HepG2 (cell line): ENCODE data around the gene ARFIP2. TPM values are rescaled to one million over a fixed set of nuclear protein-coding genes. Genes with fewer than 3 reads are reported as not detected.

Experiments
- DR1 ChIP-seq: sonication (generic); formaldehyde crosslinking; IDR thresholded peaks from 2 replicates; pipeline ENCODE4 v1.8.0; 2021; ENCODE audit warnings: mild to moderate bottlenecking, missing genetic modification reagents, inconsistent platforms
- FOSL2 ChIP-seq: sonication (generic); formaldehyde crosslinking; IDR thresholded peaks from 2 replicates; pipeline ENCODE4 v1.4.0; 2020; ENCODE audit warnings: missing genetic modification reagents
- HMG20B ChIP-seq: conservative IDR thresholded peaks from 2 replicates; pipeline ENCODE4 v1.6.1; 2016; ENCODE audit warnings: missing genetic modification reagents, missing compliant biosample characterization
- MXI1 ChIP-seq: IDR thresholded peaks from 3 replicates; pipeline ENCODE4 v1.6.1; 2012; ENCODE audit warnings: low read depth, low read length, inconsistent platforms, borderline replicate concordance
- NFKBIZ ChIP-seq: IDR thresholded peaks from 2 replicates; pipeline ENCODE4 v1.6.1; 2018; ENCODE audit warnings: missing genetic modification reagents, missing compliant biosample characterization
- RARA ChIP-seq: IDR thresholded peaks from 2 replicates; pipeline ENCODE4 v1.6.1; 2016; ENCODE audit warnings: missing genetic modification reagents, missing compliant biosample characterization
- SAP130 ChIP-seq: IDR thresholded peaks from 2 replicates; pipeline ENCODE4 v1.6.1; 2016; ENCODE audit warnings: low read depth
- THAP11 ChIP-seq: IDR thresholded peaks from 2 replicates; pipeline ENCODE4 v1.6.1; 2016; ENCODE audit warnings: missing biosample characterization, missing genetic modification reagents
- ZNF143 ChIP-seq: sonication (generic); formaldehyde crosslinking; IDR thresholded peaks from 2 replicates; pipeline ENCODE4 v1.4.0; 2020; ENCODE audit warnings: missing genetic modification reagents
- ZNF180 ChIP-seq: sonication (generic); formaldehyde crosslinking; IDR thresholded peaks from 2 replicates; pipeline ENCODE4 v1.4.0; 2020; ENCODE audit warnings: low read depth, missing genetic modification reagents, borderline replicate concordance
- ZNF331 ChIP-seq: sonication (generic); formaldehyde crosslinking; IDR thresholded peaks from 2 replicates; pipeline ENCODE4 v1.4.0; 2020; ENCODE audit warnings: missing genetic modification reagents
- ZNF782 ChIP-seq: sonication (generic); formaldehyde crosslinking; IDR thresholded peaks from 2 replicates; pipeline ENCODE4 v1.4.0; 2020; ENCODE audit warnings: missing genetic modification reagents, mild to moderate bottlenecking, borderline replicate concordance
- polyA plus RNA-seq, 8 experiments: library from polyadenylated mRNA; depleted of rRNA in 3 of 8; stranded (reverse) in 7 of 8; unstranded in 1 of 8; fragments of >200 nt; fragmentation: Illumina TruSeq in 4 of 8; extraction: Trizol in 4 of 8; gene quantifications; 2 replicates each; pipeline versions ENCODE4 v1.2.1 to v1.2.3, GENCODE V29; 2011 to 2016; ENCODE audit warnings: low read depth in 4 of 8, missing spikeins in 1 of 8, mixed read lengths in 1 of 8; ENCODE audit not compliant: insufficient read depth in 1 of 8
- total RNA-seq, 5 experiments: library from RNA; depleted of rRNA; stranded (reverse); fragments of >200 nt; fragmentation: Illumina TruSeq; extraction: Trizol; gene quantifications; 2 replicates each; pipeline ENCODE4 v1.2.3, GENCODE V29; 2016; ENCODE audit warnings: low read depth in 1 of 5
- TF ChIP-seq, protein P1 (sequence below): sonication (generic); formaldehyde crosslinking; IDR thresholded peaks from 2 replicates; pipeline ENCODE4 v1.5.0; 2020; ENCODE audit warnings: missing genetic modification reagents, mild to moderate bottlenecking, borderline replicate concordance
- TF ChIP-seq, protein P2 (sequence below): sonication (generic); formaldehyde crosslinking; IDR thresholded peaks from 2 replicates; pipeline ENCODE4 v1.8.0; 2022; ENCODE audit warnings: mild to moderate bottlenecking, missing genetic modification reagents, moderate library complexity
- TF ChIP-seq, protein P3 (sequence below): sonication (generic); formaldehyde crosslinking; IDR thresholded peaks from 2 replicates; pipeline ENCODE4 v1.8.0; 2022; ENCODE audit warnings: missing genetic modification reagents, mild to moderate bottlenecking, moderate library complexity, borderline replicate concordance
- TF ChIP-seq, protein P4 (sequence below): sonication (generic); formaldehyde crosslinking; IDR thresholded peaks from 2 replicates; pipeline ENCODE4 v1.5.1; 2020; ENCODE audit warnings: mild to moderate bottlenecking, missing genetic modification reagents, moderate library complexity
- TF ChIP-seq, protein P5 (sequence below): IDR thresholded peaks from 2 replicates; pipeline ENCODE4 v1.4.0; 2020; ENCODE audit warnings: mild to moderate bottlenecking, missing genetic modification reagents

Gene ARFIP2
- total and polyA plus RNA-seq, 2 of the 13 experiments (the other 11 are each of a cell fraction or from before 2014, with no cell fraction given): 56.6 to 60.2 TPM

DNA sequence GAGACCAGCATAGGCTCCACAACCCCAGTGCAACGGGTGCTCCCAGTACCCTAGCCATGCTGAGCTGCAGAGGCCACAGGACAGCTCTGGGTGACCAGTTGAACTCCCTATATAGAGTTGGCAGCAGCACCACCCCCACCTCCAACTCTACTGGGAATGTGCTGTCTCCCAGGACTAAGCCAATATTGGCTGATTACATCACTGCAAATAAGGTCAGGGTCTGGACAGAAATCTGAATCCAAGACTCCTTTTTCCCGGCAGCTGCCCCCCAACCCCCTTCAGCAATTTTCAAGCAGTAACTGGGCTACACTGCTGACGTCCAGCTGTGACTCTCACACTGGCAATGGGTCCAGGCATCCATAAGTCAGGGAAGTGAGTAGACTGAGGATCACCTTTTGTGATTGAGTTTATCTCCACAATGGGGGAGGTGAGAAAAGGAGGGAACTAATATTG, 40.2 kb downstream of the ARFIP2 start, which contains the start of gene HPX (continued):
- TF ChIP-seq, protein P1, sequence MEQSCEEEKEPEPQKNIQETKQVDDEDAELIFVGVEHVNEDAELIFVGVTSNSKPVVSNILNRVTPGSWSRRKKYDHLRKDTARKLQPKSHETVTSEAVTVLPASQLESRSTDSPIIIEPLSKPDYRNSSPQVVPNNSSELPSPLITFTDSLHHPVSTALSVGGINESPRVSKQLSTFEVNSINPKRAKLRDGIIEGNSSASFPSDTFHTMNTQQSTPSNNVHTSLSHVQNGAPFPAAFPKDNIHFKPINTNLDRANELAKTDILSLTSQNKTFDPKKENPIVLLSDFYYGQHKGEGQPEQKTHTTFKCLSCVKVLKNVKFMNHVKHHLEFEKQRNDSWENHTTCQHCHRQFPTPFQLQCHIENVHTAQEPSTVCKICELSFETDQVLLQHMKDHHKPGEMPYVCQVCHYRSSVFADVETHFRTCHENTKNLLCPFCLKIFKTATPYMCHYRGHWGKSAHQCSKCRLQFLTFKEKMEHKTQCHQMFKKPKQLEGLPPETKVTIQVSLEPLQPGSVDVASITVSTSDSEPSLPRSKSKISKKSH: no peak
- TF ChIP-seq RARA (CRISPR knock-in tag) (peak; percentile 87), ZNF143 (CRISPR knock-in tag) (no peak), ZNF180 (no peak), ZNF782 (CRISPR knock-in tag) (no peak), THAP11 (peak; percentile 49; the same call in 1 of the 2 replicates), FOSL2 (CRISPR knock-in tag) (peak; percentile 48; the same call in 1 of the 2 replicates), MXI1 (no peak), SAP130 (CRISPR knock-in tag) (peak; percentile 32; the same call in 1 of the 2 replicates), ZNF331 (CRISPR knock-in tag) (peak; percentile 57; the same call in 1 of the 2 replicates), HMG20B (CRISPR knock-in tag) (peak; percentile 91), DR1 (CRISPR knock-in tag) (0 out of 2 replicates have a peak, but pooled peaks have one; percentile 37), NFKBIZ (CRISPR knock-in tag) (peak; percentile 46; the same call in 1 of the 2 replicates)
- TF ChIP-seq, protein P2, sequence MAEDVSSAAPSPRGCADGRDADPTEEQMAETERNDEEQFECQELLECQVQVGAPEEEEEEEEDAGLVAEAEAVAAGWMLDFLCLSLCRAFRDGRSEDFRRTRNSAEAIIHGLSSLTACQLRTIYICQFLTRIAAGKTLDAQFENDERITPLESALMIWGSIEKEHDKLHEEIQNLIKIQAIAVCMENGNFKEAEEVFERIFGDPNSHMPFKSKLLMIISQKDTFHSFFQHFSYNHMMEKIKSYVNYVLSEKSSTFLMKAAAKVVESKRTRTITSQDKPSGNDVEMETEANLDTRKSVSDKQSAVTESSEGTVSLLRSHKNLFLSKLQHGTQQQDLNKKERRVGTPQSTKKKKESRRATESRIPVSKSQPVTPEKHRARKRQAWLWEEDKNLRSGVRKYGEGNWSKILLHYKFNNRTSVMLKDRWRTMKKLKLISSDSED (CRISPR knock-in tag): no peak
- TF ChIP-seq, protein P3, sequence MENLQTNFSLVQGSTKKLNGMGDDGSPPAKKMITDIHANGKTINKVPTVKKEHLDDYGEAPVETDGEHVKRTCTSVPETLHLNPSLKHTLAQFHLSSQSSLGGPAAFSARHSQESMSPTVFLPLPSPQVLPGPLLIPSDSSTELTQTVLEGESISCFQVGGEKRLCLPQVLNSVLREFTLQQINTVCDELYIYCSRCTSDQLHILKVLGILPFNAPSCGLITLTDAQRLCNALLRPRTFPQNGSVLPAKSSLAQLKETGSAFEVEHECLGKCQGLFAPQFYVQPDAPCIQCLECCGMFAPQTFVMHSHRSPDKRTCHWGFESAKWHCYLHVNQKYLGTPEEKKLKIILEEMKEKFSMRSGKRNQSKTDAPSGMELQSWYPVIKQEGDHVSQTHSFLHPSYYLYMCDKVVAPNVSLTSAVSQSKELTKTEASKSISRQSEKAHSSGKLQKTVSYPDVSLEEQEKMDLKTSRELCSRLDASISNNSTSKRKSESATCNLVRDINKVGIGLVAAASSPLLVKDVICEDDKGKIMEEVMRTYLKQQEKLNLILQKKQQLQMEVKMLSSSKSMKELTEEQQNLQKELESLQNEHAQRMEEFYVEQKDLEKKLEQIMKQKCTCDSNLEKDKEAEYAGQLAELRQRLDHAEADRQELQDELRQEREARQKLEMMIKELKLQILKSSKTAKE (CRISPR knock-in tag): peak; percentile 75; the same call in 1 of the 2 replicates
- TF ChIP-seq, protein P4, sequence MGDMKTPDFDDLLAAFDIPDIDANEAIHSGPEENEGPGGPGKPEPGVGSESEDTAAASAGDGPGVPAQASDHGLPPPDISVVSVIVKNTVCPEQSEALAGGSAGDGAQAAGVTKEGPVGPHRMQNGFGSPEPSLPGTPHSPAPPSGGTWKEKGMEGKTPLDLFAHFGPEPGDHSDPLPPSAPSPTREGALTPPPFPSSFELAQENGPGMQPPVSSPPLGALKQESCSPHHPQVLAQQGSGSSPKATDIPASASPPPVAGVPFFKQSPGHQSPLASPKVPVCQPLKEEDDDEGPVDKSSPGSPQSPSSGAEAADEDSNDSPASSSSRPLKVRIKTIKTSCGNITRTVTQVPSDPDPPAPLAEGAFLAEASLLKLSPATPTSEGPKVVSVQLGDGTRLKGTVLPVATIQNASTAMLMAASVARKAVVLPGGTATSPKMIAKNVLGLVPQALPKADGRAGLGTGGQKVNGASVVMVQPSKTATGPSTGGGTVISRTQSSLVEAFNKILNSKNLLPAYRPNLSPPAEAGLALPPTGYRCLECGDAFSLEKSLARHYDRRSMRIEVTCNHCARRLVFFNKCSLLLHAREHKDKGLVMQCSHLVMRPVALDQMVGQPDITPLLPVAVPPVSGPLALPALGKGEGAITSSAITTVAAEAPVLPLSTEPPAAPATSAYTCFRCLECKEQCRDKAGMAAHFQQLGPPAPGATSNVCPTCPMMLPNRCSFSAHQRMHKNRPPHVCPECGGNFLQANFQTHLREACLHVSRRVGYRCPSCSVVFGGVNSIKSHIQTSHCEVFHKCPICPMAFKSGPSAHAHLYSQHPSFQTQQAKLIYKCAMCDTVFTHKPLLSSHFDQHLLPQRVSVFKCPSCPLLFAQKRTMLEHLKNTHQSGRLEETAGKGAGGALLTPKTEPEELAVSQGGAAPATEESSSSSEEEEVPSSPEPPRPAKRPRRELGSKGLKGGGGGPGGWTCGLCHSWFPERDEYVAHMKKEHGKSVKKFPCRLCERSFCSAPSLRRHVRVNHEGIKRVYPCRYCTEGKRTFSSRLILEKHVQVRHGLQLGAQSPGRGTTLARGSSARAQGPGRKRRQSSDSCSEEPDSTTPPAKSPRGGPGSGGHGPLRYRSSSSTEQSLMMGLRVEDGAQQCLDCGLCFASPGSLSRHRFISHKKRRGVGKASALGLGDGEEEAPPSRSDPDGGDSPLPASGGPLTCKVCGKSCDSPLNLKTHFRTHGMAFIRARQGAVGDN (CRISPR knock-in tag): no peak
- TF ChIP-seq, protein P5, sequence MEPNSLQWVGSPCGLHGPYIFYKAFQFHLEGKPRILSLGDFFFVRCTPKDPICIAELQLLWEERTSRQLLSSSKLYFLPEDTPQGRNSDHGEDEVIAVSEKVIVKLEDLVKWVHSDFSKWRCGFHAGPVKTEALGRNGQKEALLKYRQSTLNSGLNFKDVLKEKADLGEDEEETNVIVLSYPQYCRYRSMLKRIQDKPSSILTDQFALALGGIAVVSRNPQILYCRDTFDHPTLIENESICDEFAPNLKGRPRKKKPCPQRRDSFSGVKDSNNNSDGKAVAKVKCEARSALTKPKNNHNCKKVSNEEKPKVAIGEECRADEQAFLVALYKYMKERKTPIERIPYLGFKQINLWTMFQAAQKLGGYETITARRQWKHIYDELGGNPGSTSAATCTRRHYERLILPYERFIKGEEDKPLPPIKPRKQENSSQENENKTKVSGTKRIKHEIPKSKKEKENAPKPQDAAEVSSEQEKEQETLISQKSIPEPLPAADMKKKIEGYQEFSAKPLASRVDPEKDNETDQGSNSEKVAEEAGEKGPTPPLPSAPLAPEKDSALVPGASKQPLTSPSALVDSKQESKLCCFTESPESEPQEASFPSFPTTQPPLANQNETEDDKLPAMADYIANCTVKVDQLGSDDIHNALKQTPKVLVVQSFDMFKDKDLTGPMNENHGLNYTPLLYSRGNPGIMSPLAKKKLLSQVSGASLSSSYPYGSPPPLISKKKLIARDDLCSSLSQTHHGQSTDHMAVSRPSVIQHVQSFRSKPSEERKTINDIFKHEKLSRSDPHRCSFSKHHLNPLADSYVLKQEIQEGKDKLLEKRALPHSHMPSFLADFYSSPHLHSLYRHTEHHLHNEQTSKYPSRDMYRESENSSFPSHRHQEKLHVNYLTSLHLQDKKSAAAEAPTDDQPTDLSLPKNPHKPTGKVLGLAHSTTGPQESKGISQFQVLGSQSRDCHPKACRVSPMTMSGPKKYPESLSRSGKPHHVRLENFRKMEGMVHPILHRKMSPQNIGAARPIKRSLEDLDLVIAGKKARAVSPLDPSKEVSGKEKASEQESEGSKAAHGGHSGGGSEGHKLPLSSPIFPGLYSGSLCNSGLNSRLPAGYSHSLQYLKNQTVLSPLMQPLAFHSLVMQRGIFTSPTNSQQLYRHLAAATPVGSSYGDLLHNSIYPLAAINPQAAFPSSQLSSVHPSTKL: peak; percentile 86
